Measurements from ENCODE around the gene GFRAL. TPM values are rescaled to one million over a fixed set of nuclear protein-coding genes. Genes with fewer than 3 reads are reported as not detected.

GFRAL gene
- total RNA-seq, 4 donors from 2014 or later = not detected

DNA sequence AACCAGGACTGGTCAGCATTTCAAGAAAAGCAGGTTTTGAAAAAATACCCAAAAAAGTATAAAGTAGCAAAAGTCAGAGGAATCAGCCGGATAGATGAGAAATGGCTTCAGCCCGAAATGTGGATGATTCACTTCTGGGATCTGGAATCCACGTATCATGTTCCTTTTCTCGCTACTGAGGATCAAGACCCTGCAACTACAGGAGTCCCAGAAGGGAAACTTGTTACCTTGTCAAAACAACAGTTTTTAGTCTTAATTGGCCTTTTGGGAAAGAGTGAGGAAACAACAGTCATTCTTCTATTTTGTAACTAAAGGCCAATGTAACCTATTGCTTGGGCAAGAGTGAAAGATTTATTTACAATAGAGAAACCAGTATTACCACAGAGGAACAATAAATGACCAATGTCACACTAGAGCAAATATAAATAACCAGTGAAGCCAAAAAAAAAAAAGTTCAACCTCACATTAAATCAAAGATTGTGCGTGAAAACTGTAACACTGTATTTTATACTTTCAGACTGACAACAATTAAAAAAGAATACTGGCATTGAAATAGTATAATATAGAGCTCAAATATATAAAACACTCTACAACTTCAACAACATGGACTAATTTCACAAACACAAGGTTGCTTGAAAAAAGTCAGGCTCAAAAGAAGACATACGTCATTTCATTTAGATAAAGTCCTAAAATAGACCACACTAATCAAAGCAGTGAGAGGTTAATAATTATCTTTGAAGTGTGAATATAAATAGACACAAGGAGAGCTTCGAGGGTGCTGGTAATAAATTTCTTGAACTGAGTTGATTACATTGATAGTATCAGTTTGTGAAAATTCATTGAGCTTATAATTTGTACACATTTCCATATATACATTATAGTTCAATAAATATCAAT is 116.2 kb downstream of the GFRAL start:
- WGBS, 2 donors = 67 to 68% methylated on average over 7 of the region's 7 CpGs
- Histone ChIP-seq H3K36me3 (no peaks in the 10 kb centered on the region), H3K4me3 (no peak overlapping the region), H3K27ac (no peak overlapping the region), H3K27me3 (no peaks in the 10 kb centered on the region), H3K9me3 (no peaks in the 10 kb centered on the region), H3K4me1 (no peaks in the 10 kb centered on the region)
- no peak for DNase-seq
- TF ChIP-seq POLR2A (IDR thresholded peaks at IDR 0.05) = no peak
- TF ChIP-seq, protein P1, sequence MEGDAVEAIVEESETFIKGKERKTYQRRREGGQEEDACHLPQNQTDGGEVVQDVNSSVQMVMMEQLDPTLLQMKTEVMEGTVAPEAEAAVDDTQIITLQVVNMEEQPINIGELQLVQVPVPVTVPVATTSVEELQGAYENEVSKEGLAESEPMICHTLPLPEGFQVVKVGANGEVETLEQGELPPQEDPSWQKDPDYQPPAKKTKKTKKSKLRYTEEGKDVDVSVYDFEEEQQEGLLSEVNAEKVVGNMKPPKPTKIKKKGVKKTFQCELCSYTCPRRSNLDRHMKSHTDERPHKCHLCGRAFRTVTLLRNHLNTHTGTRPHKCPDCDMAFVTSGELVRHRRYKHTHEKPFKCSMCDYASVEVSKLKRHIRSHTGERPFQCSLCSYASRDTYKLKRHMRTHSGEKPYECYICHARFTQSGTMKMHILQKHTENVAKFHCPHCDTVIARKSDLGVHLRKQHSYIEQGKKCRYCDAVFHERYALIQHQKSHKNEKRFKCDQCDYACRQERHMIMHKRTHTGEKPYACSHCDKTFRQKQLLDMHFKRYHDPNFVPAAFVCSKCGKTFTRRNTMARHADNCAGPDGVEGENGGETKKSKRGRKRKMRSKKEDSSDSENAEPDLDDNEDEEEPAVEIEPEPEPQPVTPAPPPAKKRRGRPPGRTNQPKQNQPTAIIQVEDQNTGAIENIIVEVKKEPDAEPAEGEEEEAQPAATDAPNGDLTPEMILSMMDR (IDR thresholded peaks at IDR 0.05) = no peak
- intact Hi-C loops (cut with DNase I) = no loop called here

DNA sequence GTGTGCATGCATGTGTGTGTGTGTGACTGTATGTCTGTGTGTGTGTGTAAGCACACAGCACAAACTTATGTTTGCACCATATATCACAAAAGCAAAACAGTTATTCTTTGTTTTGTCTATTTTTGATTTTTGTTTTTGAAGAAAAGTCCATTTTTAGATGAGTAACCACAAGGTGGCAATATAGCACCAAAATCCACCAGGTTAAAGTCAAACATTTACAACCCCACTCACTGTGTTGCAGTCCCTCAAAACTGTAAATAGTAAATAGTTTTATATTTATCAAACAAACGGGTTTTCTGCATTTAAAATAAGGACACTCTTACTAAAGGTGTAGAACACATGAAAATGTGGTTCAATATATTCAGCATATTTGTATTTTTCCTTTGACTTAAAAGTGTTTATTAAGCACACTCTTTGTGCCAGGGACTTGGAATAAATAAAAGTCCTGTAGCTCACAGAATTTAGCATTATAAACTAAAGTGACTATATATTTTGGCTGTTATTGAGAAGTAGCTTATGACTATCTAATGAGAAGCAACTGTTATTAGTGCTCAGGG is 118.5 kb downstream of the GFRAL start:
- H3K9me3 ChIP-seq = no peaks in the 10 kb centered on the region
- no peak overlapping the region for H3K27ac ChIP-seq
- intact Hi-C loops (cut with DNase I) = no loop called here
- no peak for DNase-seq
- no peaks in the 10 kb centered on the region for H3K36me3 ChIP-seq
- no peak overlapping the region for H3K4me3 ChIP-seq
- TF ChIP-seq, protein P1 (IDR thresholded peaks at IDR 0.05) = peak in 5 of 6 experiments; percentile 33 to 56 (median 35)
- TF ChIP-seq POLR2A (IDR thresholded peaks at IDR 0.05) = no peak
- H3K27me3 ChIP-seq = no peaks in the 10 kb centered on the region
- WGBS, 2 donors = 0% methylated on average over 1 of the region's 1 CpG
- H3K4me1 ChIP-seq = no peaks in the 10 kb centered on the region

DNA sequence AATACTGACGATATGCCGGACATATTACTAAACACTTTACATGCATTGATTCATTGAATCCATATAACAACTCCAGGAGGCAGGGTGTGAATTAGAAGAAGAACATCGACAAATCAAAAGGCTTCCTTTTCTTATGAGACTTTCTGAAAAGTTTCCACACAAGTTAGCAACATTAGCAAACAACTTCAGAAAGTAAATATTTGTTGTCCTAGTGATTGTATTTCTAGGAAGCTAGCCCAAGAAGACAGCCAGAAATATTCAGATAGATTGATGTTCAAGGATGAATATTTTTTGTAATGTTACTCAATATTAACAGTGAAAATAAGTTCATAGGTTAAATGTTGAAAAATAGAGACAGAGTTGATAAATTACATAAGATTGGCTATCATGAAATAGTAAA is 120.6 kb downstream of the GFRAL start:
- intact Hi-C loops (cut with DNase I) = no loop called here
- 80 to 88% methylated on average over 3 of the region's 3 CpGs for WGBS, 2 donors
- Histone ChIP-seq H3K27ac (no peak overlapping the region), H3K4me1 (no peaks in the 10 kb centered on the region), H3K4me3 (no peak overlapping the region), H3K36me3 (no peaks in the 10 kb centered on the region), H3K27me3 (no peaks in the 10 kb centered on the region), H3K9me3 (no peaks in the 10 kb centered on the region)
- DNase-seq = no peak
- TF ChIP-seq POLR2A (IDR thresholded peaks at IDR 0.05) = no peak
- TF ChIP-seq, protein P1 (IDR thresholded peaks at IDR 0.05) = no peak

GRCh38 chr6:55448451-55448850 is 121.2 kb downstream of the GFRAL start:
- no peaks in the 10 kb centered on the region for H3K9me3 ChIP-seq
- TF ChIP-seq, protein P1 (IDR thresholded peaks at IDR 0.05) = no peak
- TF ChIP-seq POLR2A (IDR thresholded peaks at IDR 0.05) = no peak
- intact Hi-C loops (cut with DNase I) = no loop called here
- H3K4me3 ChIP-seq = no peak overlapping the region
- H3K27me3 ChIP-seq = no peaks in the 10 kb centered on the region
- no peak overlapping the region for H3K27ac ChIP-seq
- H3K36me3 ChIP-seq = no peaks in the 10 kb centered on the region
- no peaks in the 10 kb centered on the region for H3K4me1 ChIP-seq
- no peak for DNase-seq

- DNase-seq = no peak
- Histone ChIP-seq H3K36me3 (no peaks in the 10 kb centered on the region), H3K4me1 (no peaks in the 10 kb centered on the region), H3K4me3 (no peak overlapping the region), H3K9me3 (no peaks in the 10 kb centered on the region), H3K27ac (no peak overlapping the region), H3K27me3 (no peaks in the 10 kb centered on the region)
- TF ChIP-seq, protein P1 (IDR thresholded peaks at IDR 0.05) = no peak
- TF ChIP-seq POLR2A (IDR thresholded peaks at IDR 0.05) = no peak
- intact Hi-C loops (cut with DNase I) = no loop called here
- WGBS, 2 donors = 64 to 69% methylated on average over 3 of the region's 3 CpGs
Measured at GRCh38 chr6:55449225-55449624, 122.0 kb downstream of the GFRAL start.

Measured in esophagus squamous epithelium (tissue), 5 donors.